HG03432 (cell line): ENCODE measurements around the gene F8.

ENCODE experiments used
- ATAC-seq: cut with Tn5 transposase; IDR thresholded peaks from one replicate; pipeline ENCODE4 v1.9.1; 2021; ENCODE audit warnings: mild to moderate bottlenecking, moderate library complexity; ENCODE audit not compliant: unreplicated experiment

F8 gene

DNA sequence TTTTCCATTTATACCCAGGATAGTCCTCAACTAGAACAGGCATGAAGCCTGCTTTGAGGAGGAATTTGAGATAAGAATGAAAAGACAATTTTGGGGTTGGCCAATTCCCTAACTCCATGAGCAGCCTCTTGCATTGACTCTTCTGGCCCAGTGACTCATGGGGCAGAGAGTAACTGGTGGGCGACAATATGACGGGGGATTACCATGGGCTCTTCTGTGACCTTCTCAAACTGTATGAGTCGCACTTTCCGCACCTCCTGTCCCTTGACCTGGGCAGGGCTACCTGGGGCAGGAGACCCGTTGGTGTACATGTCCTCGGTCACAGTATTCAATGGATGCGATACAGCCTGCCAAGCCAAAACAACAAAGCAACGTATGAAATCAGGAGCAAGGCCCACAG, 230.6 kb downstream of the F8 start:
- no peak for ATAC-seq

DNA sequence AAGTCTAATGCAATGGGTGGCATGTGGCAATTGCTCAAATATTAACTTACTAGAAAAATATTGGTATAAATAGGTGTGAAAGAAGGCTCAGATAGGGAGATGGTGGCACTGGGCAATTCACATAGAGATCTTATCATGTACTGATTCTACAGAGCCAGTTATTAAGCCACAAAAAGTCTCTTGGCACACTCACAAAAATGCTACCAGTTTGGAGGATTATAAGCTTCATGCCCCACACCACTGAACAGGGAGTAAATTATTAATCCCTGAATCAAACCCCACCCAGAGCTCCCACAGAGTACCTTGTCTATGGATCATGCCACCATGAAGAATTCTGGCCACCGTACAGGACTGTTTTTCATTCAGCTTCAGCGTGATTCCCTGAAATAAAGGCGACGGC, 231.1 kb downstream of the F8 start:
- ATAC-seq, result no peak
